ENCODE measurements around the gene HTR7. TPM values are rescaled to one million over a fixed set of nuclear protein-coding genes. Genes with fewer than 3 reads are reported as not detected.

HTR7 gene
- total and polyA plus RNA-seq, 2 of the 4 experiments (the other 2 are of a cell fraction), result 0.43 to 0.72 TPM

- no peak for TF ChIP-seq RAD21 (IDR thresholded peaks at IDR 0.05; ENCODE audit: low read length)
- no peak for TF ChIP-seq MXI1 (IDR thresholded peaks at IDR 0.05; ENCODE audit: borderline replicate concordance, low read depth, low read length)
- WGBS, 2 experiments (ENCODE audit: extremely low coverage in 2 of 2, insufficient read length in 1 of 2), result 60% methylated on average over 1 of the region's 1 CpG; no CpG with 5 or more reads in 1 of the 2 experiments
- DNase-seq, result no peak
- H4K91ac ChIP-seq (ENCODE audit: insufficient read depth, low read depth, low read length), result no peak overlapping the region
- in situ Hi-C loops (cut with MboI; ENCODE audit: low sequenced_read_pairs) (no loop called here), intact Hi-C loops (cut with micrococcal nuclease) (no loop called here), dilution Hi-C loops (cut with HindIII; ENCODE audit: low sequenced_read_pairs, unreplicated experiment) (no loop called here)
- H2BK20ac ChIP-seq (ENCODE audit: low read depth, low read length), result no peak overlapping the region
- H3K4me2 ChIP-seq (ENCODE audit: low read depth, low read length), result no peak overlapping the region
- no TSS peak for BruUV-seq (replicated peaks)
- no peak overlapping the region for H3K23ac ChIP-seq (ENCODE audit: low read depth, low read length)
- H2BK15ac ChIP-seq (ENCODE audit: low read depth, low read length), result no peak overlapping the region
- POLR2A ChIA-PET (ENCODE audit: unreplicated experiment), result no interaction called here
- H2AK9ac ChIP-seq (replicated peaks; ENCODE audit: low read depth, low read length, poor library complexity), result no peak overlapping the region
- H3K56ac ChIP-seq (ENCODE audit: extremely low read depth, insufficient read depth, low read length), result no peak overlapping the region
- no peaks in the 10 kb centered on the region for H3K9me1 ChIP-seq (ENCODE audit: insufficient read depth, low read length)
- no peaks in the 10 kb centered on the region for H3K4me1 ChIP-seq (ENCODE audit: control insufficient read depth, insufficient read depth, low read length)
- H3K14ac ChIP-seq (replicated peaks; ENCODE audit: low read depth, low read length), result no peak overlapping the region
- no peak overlapping the region for H3K27ac ChIP-seq (ENCODE audit: insufficient read depth, low read length)
- H2BK120ac ChIP-seq (ENCODE audit: low read depth, low read length), result no peak overlapping the region
- no peak overlapping the region for H4K5ac ChIP-seq (ENCODE audit: low read depth, low read length)
- H2AFZ ChIP-seq (replicated peaks; ENCODE audit: low read length, poor library complexity), result no peak overlapping the region
- H2AK5ac ChIP-seq (ENCODE audit: low read depth, low read length), result no peak overlapping the region
- ATAC-seq (ENCODE audit: low read depth), result no peak
- H3K36me3 ChIP-seq (ENCODE audit: control insufficient read depth, insufficient read depth, low read length), result no peaks in the 10 kb centered on the region
- H2BK5ac ChIP-seq (ENCODE audit: low read depth, low read length, poor library complexity, severe bottlenecking), result no peak overlapping the region
- no peaks in the 10 kb centered on the region for H3K27me3 ChIP-seq (ENCODE audit: control insufficient read depth, insufficient read depth, low read length)
- no peak overlapping the region for H3K4ac ChIP-seq (ENCODE audit: low read depth, low read length)
- H3K9me3 ChIP-seq (ENCODE audit: control insufficient read depth, insufficient read depth, low read length), result no peaks in the 10 kb centered on the region
- H3K4me3 ChIP-seq (ENCODE audit: insufficient read depth, low read depth, low read length), result no peak overlapping the region
- CTCF ChIA-PET, result interaction anchor here (0.7 to 1.4 kb wide), 2 partner anchors 14 to 15 kb away, joined by 3 to 4 read pairs; no protein-coding TSS in a partner anchor
- no peak overlapping the region for H4K8ac ChIP-seq (ENCODE audit: low read depth in 2 of 2, low read length in 2 of 2)
- H4K20me1 ChIP-seq (ENCODE audit: insufficient read depth, low read length), result no peaks in the 10 kb centered on the region
- H3K9ac ChIP-seq (ENCODE audit: low read depth, low read length), result no peak overlapping the region
- H3K79me1 ChIP-seq (ENCODE audit: low read depth in 1 of 2, low read length in 2 of 2), result no peaks in the 10 kb centered on the region
- H3K18ac ChIP-seq (ENCODE audit: low read depth, low read length), result no peak overlapping the region
Measured at GRCh38 chr10:90801608-90802007, 56.2 kb downstream of the HTR7 start.

All from IMR-90 (cell line).